ENCODE results near the gene B4GALT6. TPM values are rescaled to one million over a fixed set of nuclear protein-coding genes. Genes with fewer than 3 reads are reported as not detected.

Gene B4GALT6
- total and polyA plus RNA-seq, 2 of the 13 experiments (the other 11 are each of a cell fraction or from before 2014, with no cell fraction given), result 1.9 to 3.3 TPM

- no peak overlapping the region for H3K27ac ChIP-seq (ENCODE audit: extremely low read length, insufficient read depth, low read length)
- ChIA-PET POLR2A (no interaction called here), CTCF (ENCODE audit: low intra/inter-chr PET ratio, low total read pairs) (no interaction called here)
- H3K4me2 ChIP-seq (ENCODE audit: low read depth, low read length), result peak overlapping the region; percentile 51; the same call in 1 of the 2 replicates
- H3K9ac ChIP-seq (ENCODE audit: insufficient read depth, low read depth, low read length), result no peak overlapping the region
- no peaks in the 10 kb centered on the region for H3K79me2 ChIP-seq (ENCODE audit: insufficient read depth, low read length)
- H3K4me3 ChIP-seq (replicated peaks in 1 of 3; ENCODE audit: insufficient read depth in 1 of 3, low read depth in 2 of 3, low read length in 3 of 3), result no peak overlapping the region
- no peaks in the 10 kb centered on the region for H4K20me1 ChIP-seq (ENCODE audit: insufficient read depth, low read length)
- DNase-seq (ENCODE audit: low spot score), result peak; percentile 26
- no peak overlapping the region for H2AFZ ChIP-seq (ENCODE audit: low read length)
- peaks cover 35% of the 10 kb centered on the region for H3K4me1 ChIP-seq (ENCODE audit: insufficient read depth, low read length)
- FAIRE-seq, result no peak
- H3K9me3 ChIP-seq (ENCODE audit: low read length), result no peaks in the 10 kb centered on the region
- BruUV-seq (replicated peaks), result no TSS peak
- H3K36me3 ChIP-seq (replicated peaks in 1 of 2; ENCODE audit: control insufficient read depth in 1 of 2, insufficient read depth in 2 of 2, low read length in 2 of 2), result no peaks in the 10 kb centered on the region
- WGBS (ENCODE audit: low lambda C conversion rate), result 10% methylated on average over 4 of the region's 4 CpGs
- in situ Hi-C loops (cut with HindIII; ENCODE audit: extremely low pct_ligation_motif_present, low pct_unique_long_range_greater_than_20kb), result no loop called here
- intact Hi-C loops (cut with micrococcal nuclease; ENCODE audit: unreplicated experiment), result no loop called here
- peak; percentile 89 for ATAC-seq
- H3K27me3 ChIP-seq (ENCODE audit: control insufficient read depth in 1 of 2, insufficient read depth in 2 of 2, low read length in 2 of 2), result no peaks in the 10 kb centered on the region
- TF ChIP-seq BATF2 (CRISPR knock-in tag; IDR thresholded peaks at IDR 0.05), result no peak
- TF ChIP-seq TARDBP (CRISPR knock-in tag; IDR thresholded peaks at IDR 0.05), result 0 out of 2 replicates have a peak, but pooled peaks have one; percentile 24
- TF ChIP-seq ZNF354B (CRISPR knock-in tag; IDR thresholded peaks at IDR 0.05), result 0 out of 2 replicates have a peak, but pooled peaks have one; percentile 51
- no peak for TF ChIP-seq NR1H2 (CRISPR knock-in tag; IDR thresholded peaks at IDR 0.05; ENCODE audit: borderline replicate concordance, low read depth)
- no peak for TF ChIP-seq SYNCRIP (IDR thresholded peaks at IDR 0.05; ENCODE audit: insufficient read depth, low read depth, low read length)
- TF ChIP-seq POGZ (CRISPR knock-in tag; IDR thresholded peaks at IDR 0.05), result peak; percentile 41; the same call in 1 of the 2 replicates
- TF ChIP-seq ZNF530 (CRISPR knock-in tag; IDR thresholded peaks at IDR 0.05; ENCODE audit: low read depth), result no peak
- TF ChIP-seq MLX (CRISPR knock-in tag; IDR thresholded peaks at IDR 0.05), result no peak
- TF ChIP-seq ZNF331 (CRISPR knock-in tag; IDR thresholded peaks at IDR 0.05), result no peak
- peak; percentile 70 for TF ChIP-seq ZMYM4 (CRISPR knock-in tag; IDR thresholded peaks at IDR 0.05)
- TF ChIP-seq MAZ (IDR thresholded peaks at IDR 0.05; ENCODE audit: borderline replicate concordance, low read depth, low read length), result no peak
- no peak for TF ChIP-seq MAZ (CRISPR knock-in tag; IDR thresholded peaks at IDR 0.05; ENCODE audit: low read depth)
- no peak for TF ChIP-seq ZNF282 (IDR thresholded peaks at IDR 0.05; ENCODE audit: partially characterized antibody)
- TF ChIP-seq XBP1 (CRISPR knock-in tag; IDR thresholded peaks at IDR 0.05), result no peak
- TF ChIP-seq ZSCAN5A (CRISPR knock-in tag; IDR thresholded peaks at IDR 0.05; ENCODE audit: borderline replicate concordance), result 0 out of 2 replicates have a peak, but pooled peaks have one; percentile 21
- TF ChIP-seq HNF4G (IDR thresholded peaks at IDR 0.05; ENCODE audit: borderline replicate concordance, low read depth, low read length), result peak; percentile 61; the same call in 1 of the 2 replicates
- TF ChIP-seq HNF4G (CRISPR knock-in tag; IDR thresholded peaks at IDR 0.05; ENCODE audit: borderline replicate concordance, low read depth), result no peak
- no peak for TF ChIP-seq ZNF337 (CRISPR knock-in tag; IDR thresholded peaks at IDR 0.05; ENCODE audit: borderline replicate concordance, low read depth)
- TF ChIP-seq EP300 (IDR thresholded peaks at IDR 0.05; ENCODE audit: low read depth in 2 of 2, low read length in 2 of 2), result peak in 1 of 2 experiments; percentile 36; a peak in 1 of 4 replicates
- TF ChIP-seq EP300 (CRISPR knock-in tag; IDR thresholded peaks at IDR 0.05; ENCODE audit: borderline replicate concordance), result no peak
- TF ChIP-seq ZNF713 (CRISPR knock-in tag; IDR thresholded peaks at IDR 0.05), result no peak
- TF ChIP-seq MTA3 (CRISPR knock-in tag; IDR thresholded peaks at IDR 0.05), result no peak
- TF ChIP-seq MTERF4 (CRISPR knock-in tag; IDR thresholded peaks at IDR 0.05), result no peak
Observed at GRCh38 chr18:31647127-31647753, 37.1 kb downstream of the B4GALT6 start.

All from HepG2 (cell line).